WERI-Rb-1 (cell line): ENCODE measurements around the gene NIN.

Experiments used
- DNase-seq: peaks from one replicate; pipeline ENCODE4 v3.0.0-alpha.2; 2020
- H3K27ac ChIP-seq: fragments of 250-450 bp; sonication (Bioruptor Pico); 2 replicates; pipeline ENCODE4 v1.5.1; 2020; ENCODE audit warnings: mild to moderate bottlenecking, moderate library complexity
- H3K27me3 ChIP-seq: fragments of 250-450 bp; sonication (Bioruptor Pico); 2 replicates; pipeline ENCODE4 v1.5.1; 2021; ENCODE audit warnings: mild to moderate bottlenecking, low read depth, moderate library complexity; ENCODE audit not compliant: insufficient read depth, severe bottlenecking
- H3K36me3 ChIP-seq: fragments of 250-450 bp; sonication (Bioruptor Pico); 2 replicates; pipeline ENCODE4 v1.5.1; 2020; ENCODE audit warnings: mild to moderate bottlenecking, moderate library complexity
- H3K4me3 ChIP-seq: 2 replicates; pipeline ENCODE4 v1.5.1; 2011; ENCODE audit warnings: low read depth, mild to moderate bottlenecking, control low read depth, low read length
- H3K9me3 ChIP-seq: fragments of 250-450 bp; sonication (Bioruptor Pico); 2 replicates; pipeline ENCODE4 v1.5.1; 2021; ENCODE audit warnings: mild to moderate bottlenecking, moderate library complexity; ENCODE audit not compliant: severe bottlenecking
- TF ChIP-seq, protein P1 (sequence below): IDR thresholded peaks from 2 replicates; pipeline ENCODE4 v1.5.1; 2011; ENCODE audit warnings: low read depth, mild to moderate bottlenecking, control low read depth, inconsistent platforms, low read length

The NIN gene

DNA sequence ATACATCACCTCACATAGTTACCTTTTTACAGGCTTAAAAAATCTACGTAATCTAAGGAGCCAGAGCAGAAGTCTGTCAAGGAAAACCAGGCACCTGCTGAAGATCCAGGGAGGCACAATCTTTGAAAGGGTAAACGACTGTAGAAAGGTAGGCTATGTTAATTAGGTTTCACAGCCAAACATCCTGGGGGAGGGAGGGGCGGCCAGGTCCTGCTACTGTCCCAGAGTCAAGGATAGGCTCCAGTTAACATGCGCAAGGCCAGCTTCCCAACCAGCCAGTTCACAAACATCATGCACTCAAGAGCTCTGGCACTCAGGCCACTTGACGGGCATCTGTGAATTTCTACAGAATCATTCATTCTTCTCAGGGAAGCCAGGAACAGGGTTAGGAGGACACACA lies 22.9 kb downstream of the NIN start:
- Histone ChIP-seq H3K27ac (no peak overlapping the region), H3K27me3 (no peaks in the 10 kb centered on the region), H3K4me3 (no peak overlapping the region), H3K36me3 (peaks cover 21% of the 10 kb centered on the region), H3K9me3 (no peaks in the 10 kb centered on the region)
- DNase-seq: no peak
- TF ChIP-seq, protein P1, sequence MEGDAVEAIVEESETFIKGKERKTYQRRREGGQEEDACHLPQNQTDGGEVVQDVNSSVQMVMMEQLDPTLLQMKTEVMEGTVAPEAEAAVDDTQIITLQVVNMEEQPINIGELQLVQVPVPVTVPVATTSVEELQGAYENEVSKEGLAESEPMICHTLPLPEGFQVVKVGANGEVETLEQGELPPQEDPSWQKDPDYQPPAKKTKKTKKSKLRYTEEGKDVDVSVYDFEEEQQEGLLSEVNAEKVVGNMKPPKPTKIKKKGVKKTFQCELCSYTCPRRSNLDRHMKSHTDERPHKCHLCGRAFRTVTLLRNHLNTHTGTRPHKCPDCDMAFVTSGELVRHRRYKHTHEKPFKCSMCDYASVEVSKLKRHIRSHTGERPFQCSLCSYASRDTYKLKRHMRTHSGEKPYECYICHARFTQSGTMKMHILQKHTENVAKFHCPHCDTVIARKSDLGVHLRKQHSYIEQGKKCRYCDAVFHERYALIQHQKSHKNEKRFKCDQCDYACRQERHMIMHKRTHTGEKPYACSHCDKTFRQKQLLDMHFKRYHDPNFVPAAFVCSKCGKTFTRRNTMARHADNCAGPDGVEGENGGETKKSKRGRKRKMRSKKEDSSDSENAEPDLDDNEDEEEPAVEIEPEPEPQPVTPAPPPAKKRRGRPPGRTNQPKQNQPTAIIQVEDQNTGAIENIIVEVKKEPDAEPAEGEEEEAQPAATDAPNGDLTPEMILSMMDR: no peak

DNA sequence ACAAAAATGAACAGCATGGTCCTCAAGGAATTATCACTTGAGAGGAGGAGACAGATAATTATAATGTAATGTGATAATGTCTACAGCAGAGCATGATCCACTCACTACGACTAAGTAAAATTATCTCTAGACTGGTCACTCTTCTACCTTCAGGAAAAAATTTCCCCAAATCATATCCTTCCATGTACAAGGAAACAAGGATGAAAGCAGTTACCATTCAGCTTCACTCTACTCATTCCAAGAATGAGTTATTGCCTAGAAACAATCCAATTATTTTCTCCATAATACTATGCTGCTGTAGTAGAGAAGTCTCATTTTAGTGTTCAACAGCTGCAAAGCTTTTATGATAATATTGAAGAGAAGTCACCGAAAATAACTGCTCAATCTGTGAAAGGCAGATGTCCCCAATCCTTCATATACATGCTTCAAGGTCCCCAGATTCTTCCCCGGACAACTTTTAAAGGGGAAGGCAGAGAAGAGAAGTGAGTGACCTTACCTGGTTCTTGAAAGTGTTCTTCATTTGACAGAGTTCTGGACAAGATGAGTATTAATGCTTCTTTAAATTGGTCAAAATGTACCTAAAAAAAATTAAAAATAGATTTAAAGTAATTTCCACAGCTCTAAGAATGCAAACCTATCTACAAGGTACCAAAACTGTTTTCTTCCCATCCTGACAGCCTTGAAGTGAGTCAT lies 24.6 kb downstream of the NIN start:
- peaks cover 20% of the 10 kb centered on the region for H3K36me3 ChIP-seq
- no peak for DNase-seq

DNA sequence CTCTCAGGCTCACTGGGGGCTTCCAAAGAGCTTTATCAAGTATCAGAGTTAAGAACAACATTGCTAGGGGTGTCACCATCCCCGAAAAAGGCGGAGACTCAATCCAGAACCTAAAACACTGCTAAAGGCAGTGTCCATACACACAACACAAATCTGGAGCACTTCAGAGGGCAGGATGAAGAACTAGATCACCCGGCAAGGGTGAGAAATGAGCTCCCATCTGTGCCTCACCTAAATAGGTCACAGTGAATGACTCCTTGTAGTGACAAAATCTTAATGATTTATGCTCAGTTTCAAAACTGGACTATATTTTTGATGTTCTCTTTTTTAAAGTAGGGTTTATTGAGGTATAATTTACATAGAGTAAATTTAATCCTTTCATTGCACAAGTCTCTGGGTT lies 25.6 kb downstream of the NIN start:
- Histone ChIP-seq H3K9me3 (no peaks in the 10 kb centered on the region), H3K27ac (no peak overlapping the region), H3K27me3 (no peaks in the 10 kb centered on the region), H3K4me3 (no peak overlapping the region), H3K36me3 (peaks cover 23% of the 10 kb centered on the region)
- no peak for DNase-seq
- TF ChIP-seq, protein P1: no peak

More for the DNA sequence above, 24.6 kb downstream of the NIN start:
- H3K27ac ChIP-seq: no peak overlapping the region
- no peaks in the 10 kb centered on the region for H3K9me3 ChIP-seq
- no peak overlapping the region for H3K4me3 ChIP-seq
- no peaks in the 10 kb centered on the region for H3K27me3 ChIP-seq
- TF ChIP-seq, protein P1: no peak

DNA sequence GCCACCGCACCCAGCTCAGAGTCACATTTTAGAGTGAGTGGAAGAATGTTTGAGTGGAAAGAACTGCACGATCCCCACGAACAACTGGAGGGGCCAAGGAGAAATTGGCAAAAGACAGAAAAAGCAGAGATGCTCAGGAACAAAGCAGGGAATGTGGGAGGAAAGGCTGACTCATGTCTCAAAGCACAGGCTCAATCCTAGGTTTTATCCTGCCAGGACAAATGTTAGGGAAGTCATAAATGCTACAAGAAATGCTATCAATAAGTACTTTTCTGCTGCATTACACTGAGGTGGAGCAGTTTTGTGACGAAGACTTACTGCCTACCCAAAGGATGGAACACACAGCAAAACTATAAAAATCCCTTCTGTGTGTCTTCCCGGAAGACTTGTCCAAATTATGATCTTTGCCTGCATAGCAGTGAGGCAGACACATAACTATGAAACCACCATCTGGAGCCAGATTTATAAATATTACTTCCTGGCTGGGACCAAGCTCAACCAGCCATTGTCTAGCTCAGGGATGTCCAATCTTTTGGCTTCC lies 26.7 kb downstream of the NIN start:
- peaks cover 28% of the 10 kb centered on the region for H3K36me3 ChIP-seq
- DNase-seq: no peak
- H3K9me3 ChIP-seq: no peaks in the 10 kb centered on the region
- H3K4me3 ChIP-seq: no peak overlapping the region
- no peak overlapping the region for H3K27ac ChIP-seq
- no peaks in the 10 kb centered on the region for H3K27me3 ChIP-seq
- TF ChIP-seq, protein P1: no peak

DNA sequence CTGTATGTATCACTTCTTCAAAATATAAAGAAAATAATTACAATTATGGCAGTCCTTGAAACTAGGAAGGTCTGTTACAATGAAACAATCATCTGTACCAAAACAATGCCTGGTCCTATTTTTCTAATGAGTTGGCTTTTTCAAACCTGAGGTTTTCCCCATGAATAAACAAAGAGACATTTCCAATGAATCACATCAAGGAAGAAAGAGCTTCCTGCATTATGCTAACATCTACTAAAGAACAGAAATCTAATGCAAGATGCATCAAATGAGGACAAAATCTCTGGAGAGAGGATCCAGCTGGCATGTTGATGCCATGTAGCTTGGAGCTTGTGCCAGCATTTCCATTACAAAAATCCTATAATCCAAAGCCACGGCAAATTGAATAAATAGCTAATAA lies 29.3 kb downstream of the NIN start:
- Histone ChIP-seq H3K27me3 (no peaks in the 10 kb centered on the region), H3K9me3 (no peaks in the 10 kb centered on the region), H3K36me3 (peaks cover 30% of the 10 kb centered on the region), H3K27ac (no peak overlapping the region), H3K4me3 (no peak overlapping the region)
- DNase-seq: no peak
- TF ChIP-seq, protein P1: no peak

DNA sequence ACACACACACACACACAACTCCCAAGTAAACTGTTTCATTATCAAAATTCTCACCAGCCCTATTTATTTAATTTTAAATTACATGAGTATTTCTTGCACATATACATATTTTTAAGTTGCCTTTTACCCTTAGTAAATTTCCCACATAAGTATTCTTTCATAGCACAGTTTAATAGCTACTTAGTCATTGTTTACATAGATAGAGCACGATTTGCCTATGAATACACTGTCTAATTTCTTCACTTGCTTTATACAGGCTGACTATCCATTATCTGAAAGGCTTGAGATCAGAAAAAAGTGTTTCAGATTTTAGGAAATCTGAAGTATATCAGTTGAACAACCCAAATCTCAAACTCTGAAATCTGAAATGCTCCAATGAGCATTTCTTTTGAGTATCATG lies 30.9 kb downstream of the NIN start:
- DNase-seq: no peak
- TF ChIP-seq, protein P1: no peak
- H3K27ac ChIP-seq: no peak overlapping the region
- no peaks in the 10 kb centered on the region for H3K9me3 ChIP-seq
- H3K36me3 ChIP-seq: peaks cover 19% of the 10 kb centered on the region
- H3K4me3 ChIP-seq: no peak overlapping the region
- H3K27me3 ChIP-seq: no peaks in the 10 kb centered on the region
